ENCODE results near the gene NDUFC2.
A peak's percentile ranks its signal among the peaks of the same experiment; 100 is the strongest.
"Not testable (repeated sequence)": the region's sequence is repeated elsewhere in the genome, so short reads cannot be mapped to it uniquely, and the experiment has no call there.

Gene NDUFC2

DNA sequence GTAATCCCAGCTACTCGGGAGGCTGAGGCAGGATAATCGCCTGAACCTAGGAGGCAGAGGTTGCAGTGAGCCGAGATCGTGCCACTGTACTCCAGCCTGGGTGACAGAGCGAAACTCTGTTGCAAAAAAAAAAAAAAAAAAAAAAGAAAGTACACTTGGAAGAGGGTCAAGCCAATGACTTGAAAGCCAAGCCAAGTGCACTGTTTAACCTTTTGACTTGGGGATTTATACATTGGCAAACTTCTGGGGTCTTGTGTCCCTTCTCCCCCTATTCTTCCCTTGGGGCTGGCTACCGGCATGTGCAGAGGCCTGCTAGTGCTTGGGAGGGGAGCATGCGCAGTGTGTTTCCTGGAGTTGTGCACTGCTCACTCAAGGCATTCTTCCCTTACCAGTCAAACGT, 30.3 kb downstream of the NDUFC2 start:
- DNase-seq = no peak

GRCh38 chr11:78048561-78048960, 31.1 kb downstream of the NDUFC2 start:
- no peak for DNase-seq

- no peak for DNase-seq
Observed at GRCh38 chr11:78046486-78046854, 33.2 kb downstream of the NDUFC2 start.

- peak; percentile 53 for DNase-seq
Observed at GRCh38 chr11:78045851-78046485, 33.7 kb downstream of the NDUFC2 start.

DNA sequence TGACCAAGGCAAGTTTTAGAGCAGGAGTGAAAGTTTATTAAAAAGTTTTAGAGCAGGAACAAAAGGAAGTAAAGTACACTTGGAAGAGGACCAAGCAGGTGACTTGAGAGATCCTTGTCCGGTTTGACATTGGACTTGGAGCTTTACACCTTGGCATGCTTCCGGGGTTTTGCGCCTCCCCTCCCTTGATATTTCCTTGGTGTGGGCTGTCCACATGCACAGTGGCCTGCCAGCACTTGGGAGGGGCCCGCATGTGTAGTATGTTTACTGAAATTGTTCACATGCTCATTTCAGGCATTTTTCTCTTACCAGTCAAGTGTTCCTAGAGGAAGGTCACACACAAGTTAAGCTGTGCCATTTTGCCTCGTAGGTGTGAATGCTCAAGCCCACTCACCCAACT, 35.0 kb downstream of the NDUFC2 start:
- no peak for DNase-seq

GRCh38 chr11:78041843-78042440, 37.7 kb downstream of the NDUFC2 start:
- DNase-seq = no peak

GRCh38 chr11:78041380-78041719, 38.3 kb downstream of the NDUFC2 start:
- not testable (repeated sequence) for DNase-seq

- no peak for DNase-seq
Observed at GRCh38 chr11:78040691-78041379, 38.8 kb downstream of the NDUFC2 start.

DNA sequence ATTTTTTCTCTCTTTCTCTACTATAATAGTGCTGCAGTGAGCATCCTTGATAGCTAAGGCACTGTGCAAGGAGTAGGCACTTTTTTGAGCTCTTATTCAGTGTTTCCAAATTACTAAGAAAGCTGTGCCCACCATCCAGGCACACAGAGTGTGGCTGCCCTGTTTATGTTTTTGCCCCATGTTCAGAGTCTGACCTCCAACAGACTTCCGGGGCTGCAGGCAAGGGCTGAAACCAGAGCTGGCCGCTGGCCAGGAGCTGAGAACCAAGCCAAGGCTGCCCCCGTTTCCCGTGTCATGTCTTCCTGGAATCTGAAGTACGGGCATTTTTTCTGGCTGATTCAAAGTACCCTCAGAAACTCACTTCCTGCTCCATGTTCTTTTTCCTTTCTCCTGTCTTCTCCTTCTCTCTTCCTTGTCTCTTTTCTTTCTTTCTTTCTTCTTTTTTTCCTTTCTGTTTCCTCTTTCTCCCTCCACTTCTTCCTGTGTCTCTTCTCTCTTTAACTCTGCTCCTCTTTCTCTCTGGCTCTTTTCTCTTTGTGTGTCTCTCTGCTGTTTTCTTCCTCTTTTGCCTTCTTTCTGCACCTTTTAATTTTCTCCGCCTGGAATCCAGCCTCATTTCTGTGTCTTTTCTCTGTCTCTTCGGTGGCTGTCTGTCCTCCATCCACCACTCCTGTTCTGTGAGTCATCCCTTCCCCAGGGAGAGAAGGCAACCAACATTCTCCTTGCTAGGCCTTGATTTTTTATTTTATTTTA, 39.6 kb downstream of the NDUFC2 start:
- peak; percentile 82 for DNase-seq

- no peak for DNase-seq
Observed at GRCh38 chr11:78039391-78039918, 40.2 kb downstream of the NDUFC2 start.

DNA sequence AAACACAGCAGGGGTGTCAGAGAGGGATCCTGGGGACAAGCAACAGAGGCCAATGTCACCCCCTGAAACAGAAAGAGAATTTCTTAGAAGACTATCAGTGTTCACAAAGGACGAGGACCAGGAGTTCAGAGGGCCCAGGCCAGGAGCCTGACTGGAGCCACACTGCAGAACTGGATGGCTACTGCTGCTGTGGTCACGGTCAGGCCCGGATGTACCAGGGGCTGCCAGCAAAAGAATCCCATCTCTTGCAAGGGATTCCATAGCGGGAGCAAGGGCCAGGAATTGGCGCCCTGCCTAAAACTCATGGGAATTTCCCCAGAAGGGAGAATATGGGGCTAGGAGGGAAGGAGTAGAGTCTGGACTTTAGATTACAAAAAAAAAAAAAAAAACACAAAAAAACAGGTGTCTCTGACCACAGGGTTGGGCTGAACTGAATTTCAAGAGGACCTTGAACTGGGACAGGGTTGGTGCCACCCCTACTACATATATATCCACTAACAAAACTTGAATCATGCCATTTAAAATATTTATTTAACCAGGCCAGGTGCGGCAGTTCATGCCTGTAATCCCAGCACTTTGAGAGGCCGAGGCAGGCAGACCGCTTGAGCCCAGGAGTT, 40.9 kb downstream of the NDUFC2 start:
- DNase-seq = no peak

- DNase-seq = no peak
Observed at GRCh38 chr11:78037825-78038620, 41.6 kb downstream of the NDUFC2 start.

DNA sequence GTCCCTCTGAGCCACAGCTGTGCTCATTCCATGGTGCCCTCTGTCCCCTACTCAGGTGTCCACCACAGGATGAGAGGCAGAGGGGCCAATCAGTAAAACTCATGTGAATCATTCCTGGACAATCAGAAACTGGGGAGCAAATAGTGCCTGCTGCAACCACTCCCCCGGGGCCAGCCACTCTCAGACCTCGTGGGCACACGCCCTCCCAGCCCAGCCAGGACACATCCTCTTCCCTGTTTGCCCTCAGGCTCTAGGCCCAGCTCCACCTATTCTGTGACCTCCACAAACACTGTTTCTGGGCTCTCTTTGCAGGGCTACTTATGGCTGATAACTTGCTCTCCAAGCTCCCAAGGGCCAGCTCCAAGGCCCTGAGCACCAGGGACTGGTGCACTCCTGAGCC, 42.6 kb downstream of the NDUFC2 start:
- no peak for DNase-seq

- no peak for DNase-seq
Observed at GRCh38 chr11:78036313-78036712, 43.3 kb downstream of the NDUFC2 start.

- DNase-seq = no peak
Observed at GRCh38 chr11:78034623-78035022, 45.0 kb downstream of the NDUFC2 start.

- no peak for DNase-seq
Observed at GRCh38 chr11:78033040-78033439, 46.6 kb downstream of the NDUFC2 start.

- no peak for DNase-seq
Observed at GRCh38 chr11:78032090-78032489, 47.6 kb downstream of the NDUFC2 start.

GRCh38 chr11:78031629-78032028, 48.0 kb downstream of the NDUFC2 start:
- no peak for DNase-seq

DNA sequence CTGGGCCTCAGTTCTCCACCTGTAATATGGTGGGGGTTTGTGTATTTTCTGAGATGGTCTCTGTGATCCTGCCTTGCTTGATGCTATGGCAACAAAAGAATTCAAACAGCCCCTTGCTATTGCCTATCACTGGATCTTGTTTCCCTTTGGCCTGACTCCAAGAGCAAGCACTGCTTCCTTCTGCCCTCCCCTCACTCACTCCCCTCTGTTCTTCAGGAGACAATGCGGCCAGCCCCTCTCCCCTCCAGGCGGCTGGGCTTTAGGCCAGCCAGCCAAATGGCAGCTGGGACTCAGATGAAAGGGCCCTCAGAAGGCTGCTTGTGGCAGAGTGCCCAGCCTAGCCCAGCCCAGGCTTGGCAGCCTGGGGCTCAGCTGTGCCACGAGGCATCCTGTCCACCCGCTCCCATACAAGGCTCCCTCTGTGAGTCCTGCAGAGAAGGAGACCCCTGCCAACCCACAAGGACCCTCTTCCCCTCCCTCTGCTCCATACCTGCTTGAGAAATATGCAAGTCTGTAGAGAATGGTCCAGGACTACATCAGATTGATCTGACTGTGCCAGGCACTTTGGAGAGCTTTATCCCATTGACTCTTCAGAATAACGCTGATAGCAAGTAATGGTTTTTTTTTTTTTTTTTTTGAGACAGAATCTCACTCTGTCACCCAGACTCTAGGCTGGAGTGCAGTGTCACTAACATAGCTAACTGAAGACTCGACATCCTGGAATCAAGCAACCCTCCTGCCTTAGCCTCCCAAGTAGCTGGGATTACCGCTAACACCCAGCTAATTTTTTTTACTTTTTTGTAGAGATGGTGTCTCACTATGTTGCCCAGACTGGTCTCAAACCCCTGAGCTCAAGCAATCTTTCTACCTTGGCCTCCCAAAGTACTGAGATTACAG, 49.0 kb downstream of the NDUFC2 start:
- peak; percentile 92 for DNase-seq

DNA sequence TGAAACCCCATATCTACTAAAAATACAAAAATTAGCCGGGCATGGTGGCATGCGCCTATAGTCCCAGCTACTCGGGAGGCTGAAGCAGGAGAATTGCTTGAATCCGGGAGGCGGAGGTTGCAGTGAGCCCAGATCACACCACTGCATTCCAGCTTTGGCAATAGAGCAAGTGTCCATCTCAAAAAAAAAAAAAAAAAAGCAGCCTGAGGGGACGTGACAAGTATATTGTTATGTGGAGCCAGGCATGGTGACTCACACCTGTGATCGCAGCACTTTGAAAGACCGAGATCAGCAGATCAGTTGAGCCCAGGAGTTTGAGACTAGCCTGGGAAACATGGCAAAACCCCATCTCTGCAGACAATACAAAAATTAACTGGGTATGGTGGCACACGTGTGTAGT, 51.2 kb downstream of the NDUFC2 start:
- not testable (repeated sequence) for DNase-seq

DNA sequence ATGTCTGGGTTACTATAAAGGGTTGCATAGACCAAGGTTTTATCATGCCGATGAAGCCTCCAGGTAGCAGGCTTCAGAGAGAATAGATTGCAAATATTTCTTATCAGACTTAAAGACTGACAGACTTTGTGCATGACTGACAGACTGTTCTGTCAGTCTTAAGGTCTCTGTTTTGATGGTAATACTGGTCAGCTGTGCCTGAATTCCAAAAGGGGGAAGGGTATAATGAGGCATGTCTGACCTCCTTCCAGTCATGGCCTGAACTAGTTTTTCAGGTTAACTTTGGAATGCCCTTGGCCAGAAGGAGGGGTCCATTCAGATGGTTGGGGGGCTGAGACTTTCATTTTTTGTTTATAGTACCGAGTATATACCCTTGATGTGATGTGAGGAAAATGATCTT, 51.9 kb downstream of the NDUFC2 start:
- DNase-seq = no peak
